H9 (cell line): ENCODE measurements around the gene CARD11. TPM values are rescaled to one million over a fixed set of nuclear protein-coding genes. Genes with fewer than 3 reads are reported as not detected.

ENCODE experiments used
- DNase-seq: peaks from one replicate; pipeline ENCODE4 v3.0.0-alpha.2; 2017
- H2AFZ ChIP-seq: one replicate; pipeline ENCODE4 v1.6.1; 2013; ENCODE audit warnings: mild to moderate bottlenecking, low read length, control low read depth, moderate library complexity
- H2AK5ac ChIP-seq: 2 replicates; pipeline ENCODE4 v1.6.1; 2013; ENCODE audit warnings: low read length, control low read depth, mixed read lengths; ENCODE audit not compliant: insufficient read length
- H2BK120ac ChIP-seq: one replicate; pipeline ENCODE4 v1.6.1; 2013; ENCODE audit warnings: low read depth, mild to moderate bottlenecking, low read length, control low read depth, inconsistent platforms; ENCODE audit not compliant: poor library complexity, severe bottlenecking
- H2BK12ac ChIP-seq: 2 replicates; pipeline ENCODE4 v1.6.1; 2013; ENCODE audit warnings: low read length, control low read depth, mixed read lengths, low read depth; ENCODE audit not compliant: insufficient read length
- H2BK15ac ChIP-seq: 2 replicates; pipeline ENCODE4 v1.6.1; 2013; ENCODE audit warnings: low read depth, low read length, control low read depth
- H2BK20ac ChIP-seq: one replicate; pipeline ENCODE4 v1.6.1; 2013; ENCODE audit warnings: low read depth, mild to moderate bottlenecking, low read length, control low read depth, inconsistent platforms; ENCODE audit not compliant: poor library complexity, severe bottlenecking
- H2BK5ac ChIP-seq: 2 replicates; pipeline ENCODE4 v1.6.1; 2013; ENCODE audit warnings: low read length, control low read depth, mixed read lengths; ENCODE audit not compliant: insufficient read length
- H3K14ac ChIP-seq: 2 replicates; pipeline ENCODE4 v1.6.1; 2013; ENCODE audit warnings: low read length, control low read depth; ENCODE audit not compliant: insufficient read depth
- H3K18ac ChIP-seq: 2 replicates; pipeline ENCODE4 v1.6.1; 2013; ENCODE audit warnings: low read depth, mild to moderate bottlenecking, mixed read lengths, low read length, control low read depth; ENCODE audit not compliant: insufficient read length
- H3K23ac ChIP-seq: 2 replicates; pipeline ENCODE4 v1.6.1; 2013; ENCODE audit warnings: low read length, control low read depth, mixed read lengths, low read depth; ENCODE audit not compliant: insufficient read length
- H3K23me2 ChIP-seq: 2 replicates; pipeline ENCODE4 v1.6.1; 2013; ENCODE audit warnings: low read depth, mild to moderate bottlenecking, mixed read lengths, low read length, control low read depth; ENCODE audit not compliant: insufficient read length, poor library complexity, severe bottlenecking
- H3K27ac ChIP-seq: 2 replicates; pipeline ENCODE4 v1.5.1; 2013; ENCODE audit warnings: low read length, control low read depth, mixed read lengths, low read depth; ENCODE audit not compliant: insufficient read length
- H3K27me3 ChIP-seq: 2 replicates; pipeline ENCODE4 v1.6.1; 2013; ENCODE audit warnings: low read length, control low read depth, inconsistent platforms; ENCODE audit not compliant: insufficient read depth
- H3K4ac ChIP-seq: 2 replicates; pipeline ENCODE4 v1.6.1; 2013; ENCODE audit warnings: low read depth, mild to moderate bottlenecking, control low read depth, inconsistent platforms, low read length, moderate library complexity
- H3K4me1 ChIP-seq: 2 replicates; pipeline ENCODE4 v1.6.1; 2013; ENCODE audit warnings: low read length, control low read depth, inconsistent platforms; ENCODE audit not compliant: insufficient read depth
- H3K4me2 ChIP-seq: 2 replicates; pipeline ENCODE4 v1.6.1; 2013; ENCODE audit warnings: low read length, control low read depth, mixed read lengths; ENCODE audit not compliant: insufficient read length, insufficient read depth
- H3K56ac ChIP-seq: 2 replicates; pipeline ENCODE4 v1.6.1; 2013; ENCODE audit warnings: low read depth, mild to moderate bottlenecking, mixed read lengths, low read length, control low read depth; ENCODE audit not compliant: insufficient read length
- H3K79me1 ChIP-seq: 2 replicates; pipeline ENCODE4 v1.6.1; 2013; ENCODE audit warnings: low read depth, mild to moderate bottlenecking, moderate library complexity, low read length, control low read depth, inconsistent platforms; ENCODE audit not compliant: insufficient read depth, poor library complexity, severe bottlenecking
- H3K79me2 ChIP-seq: 2 replicates; pipeline ENCODE4 v1.6.1; 2013; ENCODE audit warnings: low read length, control low read depth, inconsistent platforms; ENCODE audit not compliant: insufficient read depth
- H3K9ac ChIP-seq: 2 replicates; pipeline ENCODE4 v1.6.1; 2013; ENCODE audit warnings: low read length, control low read depth, mixed read lengths; ENCODE audit not compliant: insufficient read length; ENCODE audit errors: extremely low read depth
- H3K9me3 ChIP-seq: one replicate; pipeline ENCODE4 v1.6.1; 2013; ENCODE audit warnings: low read depth, low read length, inconsistent platforms; ENCODE audit not compliant: control insufficient read depth
- H3T11ph ChIP-seq: one replicate; pipeline ENCODE4 v1.6.1; 2013; ENCODE audit warnings: mild to moderate bottlenecking, low read length, control low read depth, inconsistent platforms
- H4K20me1 ChIP-seq: one replicate; pipeline ENCODE4 v1.6.1; 2013; ENCODE audit not compliant: control insufficient read depth, insufficient read length, insufficient read depth
- H4K5ac ChIP-seq: 2 replicates; pipeline ENCODE4 v1.6.1; 2013; ENCODE audit warnings: low read depth, mild to moderate bottlenecking, mixed read lengths, low read length, control low read depth; ENCODE audit not compliant: insufficient read length
- H4K8ac ChIP-seq: replicated peaks from 2 replicates; pipeline ENCODE4 v1.6.1; 2013; ENCODE audit warnings: low read length, control low read depth, mixed read lengths, low read depth; ENCODE audit not compliant: insufficient read length
- H4K91ac ChIP-seq: 2 replicates; pipeline ENCODE4 v1.6.1; 2013; ENCODE audit warnings: low read depth, mild to moderate bottlenecking, moderate library complexity, mixed read lengths, low read length, control low read depth; ENCODE audit not compliant: insufficient read length
- H3K27ac Mint-ChIP-seq, 3 experiments: 2 replicates in 2 of 3; 3 replicates in 1 of 3; pipeline ENCODE4 v1.8.0; 2020 to 2021; ENCODE audit warnings: mixed read lengths in 3 of 3, mild to moderate bottlenecking in 1 of 3, moderate library complexity in 1 of 3
- H3K27me3 Mint-ChIP-seq: 2 replicates; pipeline ENCODE4 v1.8.0; 2021; ENCODE audit warnings: low read depth, mild to moderate bottlenecking, moderate library complexity, mixed read lengths
- H3K36me3 Mint-ChIP-seq, 3 experiments: 2 replicates in 2 of 3; 3 replicates in 1 of 3; pipeline ENCODE4 v1.8.0; 2020 to 2021; ENCODE audit warnings: low read depth in 3 of 3, mixed read lengths in 3 of 3; ENCODE audit not compliant: insufficient read depth in 1 of 3
- H3K4me1 Mint-ChIP-seq, 2 experiments: 2 replicates each; pipeline ENCODE4 v1.8.0; 2020; ENCODE audit warnings: mixed read lengths in 2 of 2
- H3K4me3 Mint-ChIP-seq, 2 experiments: 2 replicates in 1 of 2; 3 replicates in 1 of 2; pipeline ENCODE4 v1.8.0; 2020 to 2021; ENCODE audit warnings: mild to moderate bottlenecking in 2 of 2, mixed read lengths in 2 of 2, moderate library complexity in 1 of 2
- H3K9me3 Mint-ChIP-seq, 2 experiments: 2 replicates in 1 of 2; 3 replicates in 1 of 2; pipeline ENCODE4 v1.8.0; 2020; ENCODE audit warnings: mild to moderate bottlenecking in 2 of 2, mixed read lengths in 2 of 2, moderate library complexity in 1 of 2
- WGBS: extraction: QIAGEN DNeasy Blood & Tissue Kit; methylation state at CpG from one replicate; pipeline ENCODE4 v1.1.7; 2013; ENCODE audit warnings: missing lambda C conversion rate, low lambda C conversion rate, mixed read lengths; ENCODE audit not compliant: insufficient read length; ENCODE audit errors: extremely low coverage; 5-methylcytosine and 5-hydroxymethylcytosine counted together
- total RNA-seq: library from RNA; stranded (reverse); gene quantifications from 2 replicates; pipeline ENCODE4 v1.2.1, GENCODE V29; 2021
- TF ChIP-seq, protein P1 (sequence below): fragments of 200-600 bp; sonication (generic); conservative IDR thresholded peaks from 3 replicates; pipeline ENCODE4 v1.8.0; 2021; ENCODE audit warnings: antibody characterized with exemption, mild to moderate bottlenecking

The CARD11 gene
- total RNA-seq, 1 experiment from 2014 or later: 20.0 TPM

DNA sequence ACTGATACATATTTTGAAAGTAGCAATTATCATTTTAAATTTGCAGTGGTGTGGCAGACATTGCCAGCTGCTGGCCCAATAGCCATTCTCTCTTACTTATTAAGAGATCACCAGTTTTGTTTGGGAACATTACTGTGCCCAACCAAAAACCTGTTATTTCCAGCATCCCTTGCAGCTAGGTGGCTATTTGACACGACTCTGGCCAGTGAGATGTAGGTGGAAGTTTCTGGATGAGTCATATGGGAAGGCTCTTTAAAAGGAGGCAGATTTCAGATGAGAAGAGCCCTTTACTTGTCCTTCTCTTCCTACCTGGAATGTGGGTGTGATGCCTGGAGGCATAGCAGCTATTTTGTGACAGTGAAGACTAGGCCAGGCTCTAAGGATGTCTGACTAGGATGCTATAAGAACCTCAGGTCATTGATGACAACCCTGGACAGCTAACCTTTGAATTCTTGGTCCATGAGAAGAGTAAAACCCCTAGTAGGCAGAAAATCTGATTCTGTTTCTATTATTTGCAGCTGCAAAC, 77.9 kb downstream of the CARD11 start:
- Histone ChIP-seq H3K4me1 (no peaks in the 10 kb centered on the region), H2BK15ac (no peak overlapping the region), H2AFZ (no peak overlapping the region), H3K14ac (no peak overlapping the region), H2BK120ac (no peak overlapping the region), H4K8ac (no peak overlapping the region), H3K4me2 (no peak overlapping the region), H3K56ac (no peak overlapping the region), H3K23me2 (no peaks in the 10 kb centered on the region), H2BK5ac (no peak overlapping the region), H3T11ph (no peak overlapping the region), H3K27me3 (no peaks in the 10 kb centered on the region), H4K91ac (no peak overlapping the region), H2BK20ac (no peak overlapping the region), H3K9me3 (no peaks in the 10 kb centered on the region), H2BK12ac (no peak overlapping the region), H3K18ac (no peak overlapping the region), H2AK5ac (no peak overlapping the region), H3K79me1 (no peaks in the 10 kb centered on the region), H3K23ac (no peak overlapping the region), H3K27ac (no peak overlapping the region), H3K9ac (no peak overlapping the region), H3K4ac (no peak overlapping the region), H3K79me2 (no peaks in the 10 kb centered on the region), H4K5ac (no peak overlapping the region), H4K20me1 (no peaks in the 10 kb centered on the region)
- H3K4me1 Mint-ChIP-seq: peaks cover 2% of the 10 kb centered on the region in 2 experiments; a peak in 1 of 4 replicates
- no peaks in the 10 kb centered on the region; the same call in 1 of the 2 replicates for H3K27me3 Mint-ChIP-seq
- TF ChIP-seq, protein P1, sequence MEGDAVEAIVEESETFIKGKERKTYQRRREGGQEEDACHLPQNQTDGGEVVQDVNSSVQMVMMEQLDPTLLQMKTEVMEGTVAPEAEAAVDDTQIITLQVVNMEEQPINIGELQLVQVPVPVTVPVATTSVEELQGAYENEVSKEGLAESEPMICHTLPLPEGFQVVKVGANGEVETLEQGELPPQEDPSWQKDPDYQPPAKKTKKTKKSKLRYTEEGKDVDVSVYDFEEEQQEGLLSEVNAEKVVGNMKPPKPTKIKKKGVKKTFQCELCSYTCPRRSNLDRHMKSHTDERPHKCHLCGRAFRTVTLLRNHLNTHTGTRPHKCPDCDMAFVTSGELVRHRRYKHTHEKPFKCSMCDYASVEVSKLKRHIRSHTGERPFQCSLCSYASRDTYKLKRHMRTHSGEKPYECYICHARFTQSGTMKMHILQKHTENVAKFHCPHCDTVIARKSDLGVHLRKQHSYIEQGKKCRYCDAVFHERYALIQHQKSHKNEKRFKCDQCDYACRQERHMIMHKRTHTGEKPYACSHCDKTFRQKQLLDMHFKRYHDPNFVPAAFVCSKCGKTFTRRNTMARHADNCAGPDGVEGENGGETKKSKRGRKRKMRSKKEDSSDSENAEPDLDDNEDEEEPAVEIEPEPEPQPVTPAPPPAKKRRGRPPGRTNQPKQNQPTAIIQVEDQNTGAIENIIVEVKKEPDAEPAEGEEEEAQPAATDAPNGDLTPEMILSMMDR: no peak
- DNase-seq: no peak
- peaks cover 2 to 10% of the 10 kb centered on the region in 2 experiments; a peak in 3 of 5 replicates for H3K9me3 Mint-ChIP-seq
- no peak overlapping the region for H3K27ac Mint-ChIP-seq
- peaks cover 0 to 9% (median 1%) of the 10 kb centered on the region in 3 experiments; a peak in 3 of 7 replicates for H3K36me3 Mint-ChIP-seq
- H3K4me3 Mint-ChIP-seq: no peak overlapping the region
- WGBS: no CpG with 5 or more reads among the region's 1 CpG
